Progenitor cell of endocrine pancreas (in vitro differentiated cells): ENCODE data around the gene PLEKHA6. TPM values are rescaled to one million over a fixed set of nuclear protein-coding genes. Genes with fewer than 3 reads are reported as not detected.

Source experiments
- DNase-seq: peaks from one replicate; pipeline ENCODE4 v3.0.0; 2021; ENCODE audit warnings: low spot score; ENCODE audit not compliant: unreplicated experiment
- H3K27ac Mint-ChIP-seq: 2 replicates; pipeline ENCODE4 v1.8.0; 2021; ENCODE audit warnings: mild to moderate bottlenecking, moderate library complexity, mixed read lengths
- H3K27me3 Mint-ChIP-seq: 2 replicates; pipeline ENCODE4 v1.8.0; 2021; ENCODE audit warnings: mixed read lengths
- H3K36me3 Mint-ChIP-seq: 2 replicates; pipeline ENCODE4 v1.8.0; 2022; ENCODE audit warnings: mixed read lengths; ENCODE audit not compliant: insufficient read depth
- H3K4me1 Mint-ChIP-seq: 2 replicates; pipeline ENCODE4 v1.8.0; 2021; ENCODE audit warnings: low read depth, mixed read lengths
- H3K4me3 Mint-ChIP-seq: 2 replicates; pipeline ENCODE4 v1.8.0; 2021; ENCODE audit warnings: low read depth, mild to moderate bottlenecking, moderate library complexity, mixed read lengths
- H3K9me3 Mint-ChIP-seq: 2 replicates; pipeline ENCODE4 v1.8.0; 2021; ENCODE audit warnings: low read depth, mixed read lengths
- CTCF ChIP-seq: fragments of 200-600 bp; sonication (generic); IDR thresholded peaks from one replicate; pipeline ENCODE4 v1.5.0; 2021; ENCODE audit warnings: antibody characterized with exemption, mild to moderate bottlenecking; ENCODE audit not compliant: unreplicated experiment
- total RNA-seq: library from RNA; stranded (reverse); gene quantifications from 2 replicates; pipeline ENCODE4 v1.2.1, GENCODE V29; 2021

The PLEKHA6 gene
- total RNA-seq, 1 donor from 2014 or later, result 66.9 TPM

- peaks cover 14% of the 10 kb centered on the region for H3K4me1 Mint-ChIP-seq
- H3K4me3 Mint-ChIP-seq, result no peak overlapping the region
- no peak for DNase-seq
- H3K36me3 Mint-ChIP-seq, result no peaks in the 10 kb centered on the region
- TF ChIP-seq CTCF, result no peak
- no peaks in the 10 kb centered on the region for H3K9me3 Mint-ChIP-seq
- peaks cover 8% of the 10 kb centered on the region for H3K27me3 Mint-ChIP-seq
- H3K27ac Mint-ChIP-seq, result no peak overlapping the region
These were observed 20.7 kb downstream of the PLEKHA6 start for GRCh38 chr1:204338997-204339396.

- DNase-seq, result no peak
- H3K4me1 Mint-ChIP-seq, result peaks cover 14% of the 10 kb centered on the region
- no peak overlapping the region for H3K4me3 Mint-ChIP-seq
- H3K36me3 Mint-ChIP-seq, result no peaks in the 10 kb centered on the region
- no peak for TF ChIP-seq CTCF
- H3K27ac Mint-ChIP-seq, result no peak overlapping the region
- H3K27me3 Mint-ChIP-seq, result peaks cover 8% of the 10 kb centered on the region
- no peaks in the 10 kb centered on the region for H3K9me3 Mint-ChIP-seq
These were observed 21.4 kb downstream of the PLEKHA6 start for GRCh38 chr1:204338360-204338759.

GRCh38 chr1:204337583-204337982 lies 22.1 kb downstream of the PLEKHA6 start:
- Mint-ChIP-seq H3K9me3 (no peaks in the 10 kb centered on the region), H3K36me3 (no peaks in the 10 kb centered on the region), H3K4me1 (peaks cover 14% of the 10 kb centered on the region), H3K4me3 (no peak overlapping the region), H3K27me3 (peaks cover 8% of the 10 kb centered on the region), H3K27ac (no peak overlapping the region)
- no peak for DNase-seq
- no peak for TF ChIP-seq CTCF

DNA sequence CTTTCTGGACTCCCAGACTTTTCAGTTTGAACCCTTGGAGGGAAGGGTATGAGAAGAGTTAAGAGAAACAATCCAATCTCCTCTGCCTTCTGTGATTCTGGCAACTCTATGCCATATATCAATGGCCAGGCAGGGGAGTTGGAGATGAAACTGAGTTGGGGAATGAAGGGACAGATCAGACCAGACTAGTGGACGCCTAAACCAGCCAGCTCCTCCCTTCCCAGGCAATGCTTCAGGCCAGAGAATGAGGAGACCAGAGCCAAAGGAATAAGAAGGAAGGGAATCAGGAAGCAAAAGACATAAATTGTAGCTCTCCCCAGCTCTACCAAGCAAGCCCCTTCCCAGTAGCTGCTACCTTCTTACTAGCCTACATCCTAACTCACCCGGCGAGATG lies 22.7 kb downstream of the PLEKHA6 start:
- no peak for DNase-seq
- Mint-ChIP-seq H3K36me3 (no peaks in the 10 kb centered on the region), H3K27me3 (peaks cover 8% of the 10 kb centered on the region), H3K4me1 (peaks cover 14% of the 10 kb centered on the region), H3K4me3 (no peak overlapping the region), H3K9me3 (no peaks in the 10 kb centered on the region), H3K27ac (no peak overlapping the region)
- no peak for TF ChIP-seq CTCF

DNA sequence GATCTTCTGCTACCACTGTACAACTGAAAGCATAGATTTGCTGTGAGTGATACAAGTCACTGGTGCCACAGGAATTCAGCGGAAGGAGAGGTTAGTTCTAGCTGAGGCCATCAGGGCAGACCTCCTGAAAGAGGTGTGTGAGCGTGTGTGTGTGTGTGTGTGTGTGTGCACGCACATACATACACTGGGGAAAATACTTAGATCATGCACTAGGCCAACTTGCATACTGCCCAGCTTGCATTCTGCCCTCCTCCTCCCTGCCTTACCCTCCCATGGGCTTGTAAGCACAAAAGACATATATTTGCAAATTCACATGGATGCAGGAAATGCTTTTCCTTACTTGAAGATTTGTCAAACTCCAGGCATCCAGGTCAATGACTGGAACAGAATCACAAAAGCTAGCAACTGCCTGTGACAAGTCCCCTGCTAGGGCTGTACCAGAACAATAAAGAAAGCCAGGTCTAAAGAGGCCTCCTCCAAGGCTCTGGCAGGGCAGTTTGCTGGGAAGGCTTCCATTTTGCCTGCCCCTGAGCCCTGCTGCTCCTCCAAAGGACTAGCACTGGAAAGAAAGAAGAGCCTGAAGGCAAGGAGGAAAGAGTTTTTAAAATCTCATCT lies 23.2 kb downstream of the PLEKHA6 start:
- no peak for TF ChIP-seq CTCF
- no peak for DNase-seq
- Mint-ChIP-seq H3K27me3 (peaks cover 9% of the 10 kb centered on the region), H3K36me3 (no peaks in the 10 kb centered on the region), H3K9me3 (no peaks in the 10 kb centered on the region), H3K4me3 (no peak overlapping the region), H3K4me1 (peaks cover 14% of the 10 kb centered on the region), H3K27ac (no peak overlapping the region)
